HAP-1 (cell line): ENCODE measurements around the gene SCAPER.
"Not testable (repeated sequence)": the region's sequence is repeated elsewhere in the genome, so short reads cannot be mapped to it uniquely, and the experiment has no call there.

ENCODE experiments used
- DNase-seq, 2 experiments: peaks; one replicate each; pipeline ENCODE4 v3.0.0-alpha.2; 2016 to 2020; ENCODE audit warnings: low spot score in 2 of 2
- H3K27me3 ChIP-seq: fragments of 250-450 bp; sonication (Bioruptor Pico); 2 replicates; pipeline ENCODE4 v1.5.1; 2020; ENCODE audit warnings: low read depth, mild to moderate bottlenecking, moderate library complexity
- H3K36me3 ChIP-seq: fragments of 250-450 bp; sonication (Bioruptor Pico); replicated peaks from 2 replicates; pipeline ENCODE4 v1.5.1; 2020; ENCODE audit warnings: mild to moderate bottlenecking
- H3K4me1 ChIP-seq: fragments of 250-450 bp; sonication (Bioruptor Pico); 2 replicates; pipeline ENCODE4 v1.5.1; 2020; ENCODE audit warnings: mild to moderate bottlenecking
- H3K4me3 ChIP-seq: fragments of 250-450 bp; sonication (Bioruptor Pico); 2 replicates; pipeline ENCODE4 v1.5.1; 2020; ENCODE audit warnings: mild to moderate bottlenecking, moderate library complexity
- H3K9me3 ChIP-seq: fragments of 250-450 bp; sonication (Bioruptor Pico); 2 replicates; pipeline ENCODE4 v1.5.1; 2020; ENCODE audit warnings: mild to moderate bottlenecking, moderate library complexity
- in situ Hi-C: fragments of 300-500 bp; cut with MboI; formaldehyde crosslinking; loops from 3 replicates; pipeline ENCODE4 v1.14.3; 2020; ENCODE audit warnings: low sequenced_read_pairs, inconsistent platforms, mixed read lengths

SCAPER gene

DNA sequence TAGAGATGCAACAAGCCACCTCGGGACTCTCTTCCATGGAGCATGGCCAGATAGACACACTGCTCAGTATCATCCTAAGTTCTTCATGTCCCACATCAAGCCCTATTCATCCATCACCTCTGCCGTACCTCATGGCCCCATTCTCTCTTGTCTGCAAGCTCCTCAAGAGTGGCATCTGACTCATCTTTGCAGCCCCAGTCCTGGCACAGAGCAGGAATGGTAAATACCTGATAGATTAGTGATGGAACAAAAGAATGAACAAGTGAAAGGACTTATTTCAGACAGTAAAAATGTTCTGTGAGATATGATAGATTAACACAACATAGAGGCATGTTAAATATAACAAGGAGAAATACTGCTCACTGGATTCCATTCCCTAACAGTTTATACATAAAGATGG, 392.2 kb downstream of the SCAPER start:
- DNase-seq: no peak
- Histone ChIP-seq H3K4me1 (peaks cover 13% of the 10 kb centered on the region), H3K4me3 (no peak overlapping the region), H3K9me3 (no peaks in the 10 kb centered on the region), H3K27me3 (no peaks in the 10 kb centered on the region), H3K36me3 (no peaks in the 10 kb centered on the region)
- in situ Hi-C loops: no loop called here

DNA sequence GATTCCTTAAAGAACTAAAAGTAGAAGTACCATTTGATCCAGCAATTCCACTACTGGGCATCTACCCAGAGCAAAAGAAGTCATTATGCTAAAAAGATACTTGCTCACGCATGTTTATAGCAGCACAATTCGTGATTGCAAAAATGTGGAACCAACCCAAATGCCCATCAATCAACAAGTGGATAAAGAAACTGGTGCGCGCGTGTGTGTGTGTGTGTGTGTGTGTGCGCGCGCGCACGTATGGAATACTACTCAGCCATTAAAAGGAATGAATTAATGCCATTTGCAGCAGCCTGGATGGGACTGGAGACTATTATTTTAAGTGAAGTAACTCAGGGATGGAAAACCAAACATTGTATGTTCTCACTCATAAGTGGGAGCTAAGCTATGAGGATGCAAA, 394.5 kb downstream of the SCAPER start:
- DNase-seq, H3K4me3 ChIP-seq, in situ Hi-C loops, H3K27me3 ChIP-seq, H3K36me3 ChIP-seq, H3K9me3 ChIP-seq: not testable (repeated sequence)
- H3K4me1 ChIP-seq: peaks cover 13% of the 10 kb centered on the region

DNA sequence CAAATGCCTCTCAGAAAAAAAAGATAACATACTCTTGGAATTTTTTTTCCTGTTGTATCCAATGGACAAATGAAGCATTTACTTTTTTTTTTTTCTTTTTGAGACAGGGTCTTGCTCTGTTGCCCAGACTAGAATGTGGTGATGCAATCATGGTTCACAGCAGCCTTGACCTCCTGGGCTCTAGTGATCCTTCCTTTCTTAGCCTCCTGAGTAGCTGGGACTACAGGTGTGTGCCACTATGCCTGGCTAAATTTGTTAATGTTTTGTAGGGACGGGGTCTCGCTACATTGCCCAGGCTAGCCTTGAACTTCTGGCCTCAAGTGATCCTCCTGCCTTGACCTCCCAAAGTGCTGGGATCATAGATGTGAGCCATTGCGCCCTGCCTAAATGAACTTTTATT, 401.3 kb downstream of the SCAPER start:
- Histone ChIP-seq H3K27me3 (no peaks in the 10 kb centered on the region), H3K9me3 (no peaks in the 10 kb centered on the region), H3K4me3 (no peak overlapping the region), H3K36me3 (no peaks in the 10 kb centered on the region), H3K4me1 (no peaks in the 10 kb centered on the region; the same call in 1 of the 2 replicates)
- in situ Hi-C loops: no loop called here
- DNase-seq: no peak

DNA sequence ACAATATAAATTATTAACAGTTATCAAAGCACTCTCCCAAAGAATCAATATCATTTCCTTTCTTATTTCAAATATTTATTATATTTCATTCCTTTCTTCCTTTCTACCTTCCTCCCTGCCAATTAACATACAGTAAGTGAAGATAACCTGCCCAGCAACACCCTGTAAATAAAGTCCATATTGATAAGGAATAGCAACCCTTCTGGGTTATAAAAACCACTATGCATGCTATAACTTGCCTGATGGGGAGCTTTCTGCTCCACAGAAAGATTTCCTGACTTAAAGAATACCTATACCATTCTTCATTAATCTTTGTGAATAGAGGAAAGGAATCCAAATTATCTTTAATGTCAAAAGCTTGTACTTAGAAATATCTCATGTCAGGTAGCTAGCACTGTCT, 402.0 kb downstream of the SCAPER start:
- Histone ChIP-seq H3K4me3 (no peak overlapping the region), H3K9me3 (no peaks in the 10 kb centered on the region), H3K4me1 (no peaks in the 10 kb centered on the region; the same call in 1 of the 2 replicates), H3K36me3 (no peaks in the 10 kb centered on the region), H3K27me3 (no peaks in the 10 kb centered on the region)
- in situ Hi-C loops: no loop called here
- no peak for DNase-seq

DNA sequence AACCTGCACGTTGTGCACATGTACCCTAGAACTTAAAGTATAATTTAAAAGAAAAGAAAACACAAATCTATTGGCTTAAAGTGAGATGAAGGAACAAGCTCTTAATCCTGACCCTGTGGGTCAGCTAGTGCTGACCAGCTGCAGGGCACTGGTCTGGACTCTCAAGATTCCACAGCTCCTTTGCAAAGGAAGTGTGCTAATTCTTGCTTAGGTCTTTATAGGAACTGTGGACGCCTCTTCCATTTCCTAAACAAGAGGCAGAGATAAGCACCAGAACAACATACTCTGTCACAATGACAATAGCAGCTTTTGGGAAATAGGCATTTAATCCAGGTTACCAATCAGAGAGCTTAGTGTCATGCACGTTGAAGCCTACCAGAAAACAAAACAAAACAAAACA, 402.5 kb downstream of the SCAPER start:
- H3K27me3 ChIP-seq: no peaks in the 10 kb centered on the region
- H3K36me3 ChIP-seq: no peaks in the 10 kb centered on the region
- no peak overlapping the region for H3K4me3 ChIP-seq
- no peaks in the 10 kb centered on the region; the same call in 1 of the 2 replicates for H3K4me1 ChIP-seq
- in situ Hi-C loops: no loop called here
- DNase-seq: no peak
- H3K9me3 ChIP-seq: no peaks in the 10 kb centered on the region

DNA sequence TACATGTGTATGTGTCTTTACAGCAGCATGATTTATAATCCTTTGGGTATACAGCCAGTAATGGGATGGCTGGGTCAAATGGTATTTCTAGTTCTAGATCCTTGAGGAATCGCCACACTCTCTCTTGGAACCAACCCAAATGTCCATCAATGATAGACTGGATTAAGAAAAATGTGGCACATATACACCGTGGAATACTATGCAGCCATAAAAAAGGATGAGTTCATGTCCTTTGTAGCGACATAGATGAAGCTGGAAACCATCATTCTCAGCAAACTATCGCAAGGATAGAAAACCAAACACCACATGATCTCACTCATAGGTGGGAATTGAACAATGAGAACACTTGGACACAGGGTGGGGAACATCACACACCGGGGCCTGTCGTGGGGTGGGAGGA, 403.0 kb downstream of the SCAPER start:
- DNase-seq, H3K27me3 ChIP-seq, in situ Hi-C loops, H3K36me3 ChIP-seq, H3K4me1 ChIP-seq, H3K4me3 ChIP-seq, H3K9me3 ChIP-seq: not testable (repeated sequence)

DNA sequence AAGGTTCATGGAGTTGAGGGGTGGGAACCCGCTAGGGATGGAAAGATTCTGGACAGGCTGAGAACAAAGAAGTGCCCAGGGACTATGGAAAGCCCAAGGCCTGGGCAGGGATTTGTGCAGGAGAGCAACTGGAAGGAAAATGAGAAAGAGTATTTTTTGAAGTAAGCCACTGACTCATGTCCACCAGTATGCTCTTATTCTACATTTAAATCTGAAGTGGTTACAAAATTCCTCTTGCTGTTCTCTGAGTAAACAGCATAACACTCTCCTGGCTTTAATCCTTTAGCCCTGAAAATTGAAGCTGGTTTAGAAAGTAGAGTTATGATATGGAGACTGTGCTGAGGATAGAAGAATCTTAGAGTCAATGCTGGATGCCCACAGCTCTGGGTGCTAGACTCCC, 403.4 kb downstream of the SCAPER start:
- no peak overlapping the region for H3K4me3 ChIP-seq
- no peaks in the 10 kb centered on the region; the same call in 1 of the 2 replicates for H3K4me1 ChIP-seq
- H3K9me3 ChIP-seq: no peaks in the 10 kb centered on the region
- in situ Hi-C loops: no loop called here
- no peaks in the 10 kb centered on the region for H3K36me3 ChIP-seq
- DNase-seq: no peak
- no peaks in the 10 kb centered on the region for H3K27me3 ChIP-seq

DNA sequence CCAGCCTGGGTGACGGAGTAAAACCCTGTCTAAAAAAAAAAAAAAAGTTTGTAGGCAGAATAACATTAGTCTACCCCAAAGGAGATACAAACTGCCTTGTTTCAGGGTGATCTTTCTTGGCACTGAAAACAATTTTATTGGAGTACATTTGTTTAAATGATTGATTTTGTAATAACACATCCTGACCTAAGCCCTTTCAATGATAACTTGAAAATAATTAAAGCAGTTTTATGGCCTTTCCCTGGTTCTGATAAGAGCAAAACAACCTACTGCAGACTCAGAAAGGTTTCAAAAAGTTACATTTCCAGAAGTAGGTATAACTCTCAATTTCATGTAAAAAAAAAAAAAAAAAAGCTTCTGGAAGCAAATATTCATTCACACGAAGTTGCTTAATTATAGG, 404.1 kb downstream of the SCAPER start:
- no peak overlapping the region for H3K4me3 ChIP-seq
- in situ Hi-C loops: no loop called here
- no peaks in the 10 kb centered on the region for H3K9me3 ChIP-seq
- no peaks in the 10 kb centered on the region for H3K27me3 ChIP-seq
- no peak for DNase-seq
- H3K4me1 ChIP-seq: no peaks in the 10 kb centered on the region; the same call in 1 of the 2 replicates
- no peaks in the 10 kb centered on the region for H3K36me3 ChIP-seq

DNA sequence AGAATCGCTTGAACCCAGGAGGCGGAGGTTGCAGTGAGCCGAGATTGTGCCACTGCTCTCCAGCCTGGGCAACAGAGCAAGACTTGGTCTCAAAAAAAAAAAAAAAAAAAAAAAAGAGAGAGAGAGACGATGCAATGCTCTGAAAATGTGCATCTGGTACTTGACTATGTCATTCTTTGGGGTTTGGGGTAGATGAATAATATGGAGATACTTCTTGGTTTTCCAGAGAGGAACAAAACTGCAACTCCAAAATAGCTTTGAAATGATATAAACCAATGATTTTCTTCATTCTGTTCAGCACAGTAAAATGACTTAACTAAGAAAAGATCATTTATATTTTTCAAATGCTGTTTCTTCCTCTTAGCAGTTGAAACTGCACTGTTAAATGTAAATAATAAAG, 409.7 kb downstream of the SCAPER start:
- Histone ChIP-seq H3K9me3 (no peaks in the 10 kb centered on the region), H3K4me3 (no peak overlapping the region), H3K4me1 (no peaks in the 10 kb centered on the region; the same call in 1 of the 2 replicates), H3K36me3 (no peaks in the 10 kb centered on the region), H3K27me3 (no peaks in the 10 kb centered on the region)
- no peak for DNase-seq
- in situ Hi-C loops: no loop called here

DNA sequence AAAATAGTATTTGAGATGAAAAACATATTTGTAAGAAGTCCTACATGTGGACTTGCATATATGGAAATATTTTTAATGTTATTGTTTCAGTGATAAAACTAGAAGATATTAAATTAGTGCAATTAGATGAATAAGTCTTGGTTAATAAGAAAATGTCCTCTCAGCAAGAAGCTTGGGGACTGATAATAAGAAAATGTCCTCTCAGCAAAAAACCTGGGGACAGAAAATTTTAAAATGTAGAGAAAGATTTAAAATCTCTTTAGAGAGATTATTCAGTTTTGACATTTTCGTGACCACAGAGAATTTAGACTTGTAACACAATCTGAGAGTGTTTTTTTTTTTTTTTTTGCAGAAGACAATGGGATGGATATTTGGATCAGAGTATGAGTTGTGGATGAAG, 412.6 kb downstream of the SCAPER start:
- Histone ChIP-seq H3K9me3 (no peaks in the 10 kb centered on the region), H3K4me3 (no peak overlapping the region), H3K4me1 (no peaks in the 10 kb centered on the region; the same call in 1 of the 2 replicates), H3K27me3 (no peaks in the 10 kb centered on the region), H3K36me3 (no peaks in the 10 kb centered on the region)
- in situ Hi-C loops: no loop called here
- no peak for DNase-seq

DNA sequence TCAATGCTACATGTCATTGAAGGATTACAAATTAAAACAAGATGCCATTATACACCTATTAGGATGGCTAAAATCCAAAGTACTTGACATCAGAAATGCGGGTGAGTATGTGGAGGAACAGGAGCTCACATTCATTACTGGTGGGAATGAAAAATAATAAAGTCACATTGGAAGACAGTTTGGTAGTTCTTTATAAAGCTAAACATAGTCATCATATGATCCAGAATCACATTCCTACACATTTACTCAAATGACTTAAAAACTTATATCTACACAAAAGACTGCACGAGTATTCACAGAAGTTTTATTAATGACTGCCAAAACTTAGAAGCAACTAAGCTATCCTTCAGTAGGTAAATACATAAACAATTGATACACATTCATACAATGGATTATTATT, 421.4 kb downstream of the SCAPER start:
- Histone ChIP-seq H3K27me3 (no peaks in the 10 kb centered on the region), H3K9me3 (no peaks in the 10 kb centered on the region), H3K4me1 (no peaks in the 10 kb centered on the region), H3K36me3 (no peaks in the 10 kb centered on the region), H3K4me3 (no peak overlapping the region)
- DNase-seq: no peak
- in situ Hi-C loops: no loop called here

DNA sequence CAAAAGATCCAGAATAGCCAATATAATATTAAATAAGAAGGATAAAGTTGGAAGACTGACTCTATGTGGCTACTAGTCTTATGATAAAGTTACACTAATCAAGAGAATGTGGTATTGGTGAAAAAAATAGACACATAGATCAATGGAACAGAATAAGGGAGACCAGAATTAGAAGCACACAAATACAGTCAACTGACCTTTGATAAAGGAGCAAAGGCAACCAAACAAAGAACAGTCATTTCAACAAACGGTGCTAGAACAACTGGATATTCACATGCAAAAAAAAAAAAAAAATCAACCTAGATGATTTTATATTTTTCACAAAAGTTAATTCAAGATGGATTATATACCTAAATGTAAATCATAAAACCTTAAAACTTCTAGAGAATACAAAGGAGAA, 422.1 kb downstream of the SCAPER start:
- in situ Hi-C loops: no loop called here
- H3K36me3 ChIP-seq: no peaks in the 10 kb centered on the region
- H3K4me1 ChIP-seq: no peaks in the 10 kb centered on the region
- H3K9me3 ChIP-seq: no peaks in the 10 kb centered on the region
- H3K4me3 ChIP-seq: no peak overlapping the region
- no peaks in the 10 kb centered on the region for H3K27me3 ChIP-seq
- DNase-seq: no peak

DNA sequence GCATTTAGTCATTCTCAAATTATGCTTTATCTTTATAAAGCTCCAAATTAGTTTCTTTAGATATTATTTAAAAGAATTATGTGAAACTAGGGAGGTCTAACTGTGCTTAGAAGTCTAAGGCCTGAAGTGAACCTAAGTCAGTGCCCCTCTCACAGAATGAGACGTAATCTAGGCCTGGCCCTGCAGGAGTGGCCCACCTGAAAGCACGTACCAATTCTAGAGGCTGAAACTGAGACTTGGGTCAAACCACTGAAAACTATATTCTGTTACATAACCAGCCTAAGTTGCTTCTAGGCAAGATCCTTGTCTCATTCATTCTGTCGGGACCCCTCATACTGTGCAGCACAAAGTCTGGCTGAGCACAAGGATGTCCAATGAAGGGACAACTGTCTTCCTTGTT, 424.9 kb downstream of the SCAPER start:
- H3K4me3 ChIP-seq: no peak overlapping the region

DNA sequence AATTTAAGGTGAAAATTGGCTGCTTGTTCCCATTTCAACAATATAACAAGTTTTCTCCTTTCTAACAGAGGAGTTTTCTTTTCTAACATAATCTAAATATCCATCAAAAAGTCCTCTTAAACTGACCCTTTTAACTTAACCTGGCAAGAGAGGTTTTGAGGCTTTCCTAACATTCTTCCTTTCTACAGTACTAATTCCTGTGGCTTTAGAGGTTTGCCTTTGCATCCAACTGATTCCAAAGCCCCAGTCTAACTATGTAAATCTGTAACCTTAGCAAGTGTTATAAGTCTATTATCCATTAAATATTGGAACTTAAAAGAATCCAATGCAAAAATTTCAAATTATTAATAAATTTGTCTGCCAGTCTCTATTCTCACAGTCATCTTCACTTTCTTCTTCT, 434.4 kb downstream of the SCAPER start:
- Histone ChIP-seq H3K27me3 (no peaks in the 10 kb centered on the region), H3K4me1 (peaks cover 9% of the 10 kb centered on the region), H3K9me3 (no peaks in the 10 kb centered on the region), H3K36me3 (no peaks in the 10 kb centered on the region), H3K4me3 (no peak overlapping the region)
- in situ Hi-C loops: no loop called here
- DNase-seq: no peak

More for the DNA sequence above, 424.9 kb downstream of the SCAPER start:
- Histone ChIP-seq H3K27me3 (no peaks in the 10 kb centered on the region), H3K9me3 (no peaks in the 10 kb centered on the region), H3K4me1 (no peaks in the 10 kb centered on the region), H3K36me3 (no peaks in the 10 kb centered on the region)
- in situ Hi-C loops: no loop called here
- DNase-seq: no peak

DNA sequence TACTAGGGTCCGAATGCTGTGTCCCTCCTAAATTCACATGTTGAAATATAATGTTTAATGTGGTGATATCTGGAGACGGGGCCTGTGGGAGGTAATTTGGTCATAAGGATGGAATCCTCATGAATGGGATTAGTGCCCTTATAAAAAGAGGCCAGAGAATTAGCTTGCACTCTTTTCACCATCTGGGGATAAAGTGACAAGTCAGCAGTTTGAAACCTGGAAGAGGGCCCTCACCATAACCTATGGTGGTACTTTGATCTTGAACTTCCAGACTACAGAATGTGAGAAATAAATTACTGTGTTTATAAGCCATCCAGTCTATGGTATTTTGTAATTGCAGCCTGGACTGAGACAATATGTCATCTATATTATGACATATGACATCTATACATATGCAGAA, 436.4 kb downstream of the SCAPER start:
- in situ Hi-C loops: no loop called here
- Histone ChIP-seq H3K4me3 (no peak overlapping the region), H3K4me1 (peaks cover 9% of the 10 kb centered on the region), H3K9me3 (no peaks in the 10 kb centered on the region), H3K36me3 (no peaks in the 10 kb centered on the region), H3K27me3 (no peaks in the 10 kb centered on the region)
- DNase-seq: peak in 1 of 2 experiments; percentile 42
